Measurements from ENCODE around the gene CHCHD10.

GRCh38 chr22:23769321-23769965, 1.7 kb upstream of the CHCHD10 start:
- TF ChIP-seq SUZ12 (IDR thresholded peaks at IDR 0.05; ENCODE audit: unreplicated experiment) (no peak), POLR2A (IDR thresholded peaks at IDR 0.05; ENCODE audit: low read depth, low read length) (no peak), MYC (IDR thresholded peaks at IDR 0.05; ENCODE audit: insufficient read depth, insufficient read length, insufficient replicate concordance, low read length, severe bottlenecking) (no peak), CHD2 (IDR thresholded peaks at IDR 0.05; ENCODE audit: borderline replicate concordance, low read depth, low read length) (no peak), SPI1 (IDR thresholded peaks at IDR 0.05; ENCODE audit: borderline replicate concordance, insufficient read depth, low read depth, low read length) (no peak), JUNB (IDR thresholded peaks at IDR 0.05) (no peak)

Data from GM12878 (cell line).